B cell (primary cell): ENCODE data around the gene MAP4K4.

Source experiments
- CTCF ChIP-seq: fragments of 200-600 bp; IDR thresholded peaks from one replicate; pipeline ENCODE4 v1.8.0; 2022; ENCODE audit warnings: antibody characterized with exemption, mild to moderate bottlenecking
- EZH2 ChIP-seq: IDR thresholded peaks from 2 replicates; pipeline ENCODE4 v1.6.1; 2012; ENCODE audit warnings: borderline replicate concordance, low read depth, mild to moderate bottlenecking, moderate library complexity, low read length; ENCODE audit not compliant: insufficient read depth, poor library complexity, severe bottlenecking

GRCh38 chr2:101748000-101748399 is 50.5 kb downstream of the MAP4K4 start:
- TF ChIP-seq CTCF (no peak), EZH2 (no peak)
